Vagina (tissue), 2 donors: ENCODE results near the gene C5orf22. TPM values are rescaled to one million over a fixed set of nuclear protein-coding genes. Genes with fewer than 3 reads are reported as not detected.
A peak's percentile ranks its signal among the peaks of the same experiment; 100 is the strongest.

Experiments
- DNase-seq, 2 donors: peaks; one replicate each; pipeline ENCODE4 v3.0.0-alpha.2; 2017; ENCODE audit errors: extremely low spot score in 2 of 2
- H3K27ac ChIP-seq: fragments of 200-600 bp; sonication (generic); one replicate; pipeline ENCODE4 v1.5.1; 2019
- H3K27me3 ChIP-seq: fragments of 200-600 bp; sonication (generic); one replicate; pipeline ENCODE4 v1.5.1; 2019
- H3K36me3 ChIP-seq, 2 donors: fragments of 200-600 bp; sonication (generic); one replicate each; pipeline ENCODE4 v1.5.1; 2017 to 2019
- H3K4me1 ChIP-seq: fragments of 200-600 bp; sonication (generic); one replicate; pipeline ENCODE4 v1.5.1; 2019
- H3K4me3 ChIP-seq, 2 donors: fragments of 200-600 bp; sonication (generic); 1 replicate in 1 of 2; 2 replicates in 1 of 2; pipeline ENCODE4 v1.5.1; 2016 to 2019
- H3K9me3 ChIP-seq: fragments of 200-600 bp; sonication (generic); one replicate; pipeline ENCODE4 v1.5.1; 2019
- POLR2A ChIP-seq, 2 donors: fragments of 450-650 bp; IDR thresholded peaks; one replicate each; pipeline ENCODE4 v1.6.1; 2017; ENCODE audit warnings: antibody characterized with exemption in 2 of 2, mild to moderate bottlenecking in 2 of 2, moderate library complexity in 2 of 2
- POLR2AphosphoS5 ChIP-seq, 2 donors: sonication (generic); formaldehyde crosslinking; IDR thresholded peaks; one replicate each; pipeline ENCODE4 v1.9.0; 2017; ENCODE audit warnings: antibody characterized with exemption in 2 of 2, mild to moderate bottlenecking in 2 of 2, low read depth in 1 of 2; ENCODE audit not compliant: insufficient read depth in 1 of 2
- intact Hi-C: fragments of 100-400 bp; cut with DNase I; formaldehyde crosslinking; loops from one replicate; pipeline ENCODE4 v1.15.1; 2023
- total RNA-seq: library from RNA; depleted of rRNA; stranded (reverse); fragments of >200 nt; gene quantifications from one replicate; pipeline ENCODE4 v1.2.3, GENCODE V29; 2016
- TF ChIP-seq, protein P1 (sequence below), 3 experiments: fragments of 450-650 bp in 2 of 3; fragments of 200-600 bp in 1 of 3; sonication (generic) in 1 of 3; IDR thresholded peaks; one replicate each; pipeline ENCODE4 v1.5.1; 2017 to 2019; ENCODE audit warnings: antibody characterized with exemption in 3 of 3, mild to moderate bottlenecking in 2 of 3, moderate library complexity in 2 of 3

Gene C5orf22
- total RNA-seq: 18.2 TPM

DNA sequence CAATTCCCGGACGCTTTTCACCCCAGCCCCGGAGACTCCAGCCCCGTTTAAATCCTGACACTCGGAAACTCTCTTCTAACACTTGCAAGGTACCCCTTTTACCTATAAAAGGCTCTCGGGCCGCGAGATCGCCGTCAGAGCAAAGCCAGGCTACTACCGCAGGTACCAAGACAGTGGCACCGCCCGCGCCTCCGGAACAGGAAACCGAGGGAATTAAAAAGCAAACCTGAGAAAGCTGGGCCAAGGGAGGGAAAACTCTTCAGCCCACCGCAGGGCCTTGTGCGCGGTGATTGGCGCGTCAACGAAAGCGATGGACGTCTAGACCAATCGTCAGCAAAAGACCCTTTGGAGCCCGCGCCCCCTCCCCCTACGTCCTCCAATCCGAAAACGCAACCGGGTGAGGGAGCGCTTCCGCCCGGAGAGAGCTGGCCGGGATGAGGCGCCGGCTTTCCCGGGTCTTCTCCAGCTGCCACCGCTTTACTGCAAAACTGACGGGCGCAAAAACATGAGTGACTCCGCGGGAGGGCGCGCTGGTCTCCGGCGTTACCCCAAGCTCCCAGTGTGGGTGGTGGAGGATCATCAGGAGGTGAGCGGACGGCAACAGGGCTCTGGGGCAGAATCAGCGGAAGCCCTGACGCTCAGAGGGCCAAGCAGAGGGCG is at the start of gene C5orf22, which contains the start of gene DROSHA:
TSS of gene C5orf22 (plus strand) at position 414 of the 660 bp plus-strand sequence. CDS start at position 506, 92 bp downstream.
TSS of gene DROSHA (minus strand) at position 206 of the 660 bp plus-strand sequence. CDS start 3,034 bp downstream, outside the sequence.
- peak within 1 kb of the TSS; percentile 70 for H3K27ac ChIP-seq
- TF ChIP-seq POLR2A (IDR thresholded peaks at IDR 0.05): peak in 1 of 2 donors; percentile 44
- TF ChIP-seq POLR2AphosphoS5 (IDR thresholded peaks at IDR 0.05; ENCODE audit: insufficient read depth in 1 of 2, low read depth in 1 of 2): peak; percentile 88 to 89
- TF ChIP-seq, protein P1, sequence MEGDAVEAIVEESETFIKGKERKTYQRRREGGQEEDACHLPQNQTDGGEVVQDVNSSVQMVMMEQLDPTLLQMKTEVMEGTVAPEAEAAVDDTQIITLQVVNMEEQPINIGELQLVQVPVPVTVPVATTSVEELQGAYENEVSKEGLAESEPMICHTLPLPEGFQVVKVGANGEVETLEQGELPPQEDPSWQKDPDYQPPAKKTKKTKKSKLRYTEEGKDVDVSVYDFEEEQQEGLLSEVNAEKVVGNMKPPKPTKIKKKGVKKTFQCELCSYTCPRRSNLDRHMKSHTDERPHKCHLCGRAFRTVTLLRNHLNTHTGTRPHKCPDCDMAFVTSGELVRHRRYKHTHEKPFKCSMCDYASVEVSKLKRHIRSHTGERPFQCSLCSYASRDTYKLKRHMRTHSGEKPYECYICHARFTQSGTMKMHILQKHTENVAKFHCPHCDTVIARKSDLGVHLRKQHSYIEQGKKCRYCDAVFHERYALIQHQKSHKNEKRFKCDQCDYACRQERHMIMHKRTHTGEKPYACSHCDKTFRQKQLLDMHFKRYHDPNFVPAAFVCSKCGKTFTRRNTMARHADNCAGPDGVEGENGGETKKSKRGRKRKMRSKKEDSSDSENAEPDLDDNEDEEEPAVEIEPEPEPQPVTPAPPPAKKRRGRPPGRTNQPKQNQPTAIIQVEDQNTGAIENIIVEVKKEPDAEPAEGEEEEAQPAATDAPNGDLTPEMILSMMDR (IDR thresholded peaks at IDR 0.05): no peak
- H3K4me1 ChIP-seq: peaks cover 31% of the 10 kb centered on the region
- no peaks in the 10 kb centered on the region for H3K27me3 ChIP-seq
- peak in 1 of 2 donors; percentile 95 for DNase-seq
- intact Hi-C loops: no loop called here
- H3K9me3 ChIP-seq: no peaks in the 10 kb centered on the region
- peak within 1 kb of the TSS; percentile 85 to 88 for H3K4me3 ChIP-seq
- H3K36me3 ChIP-seq: peaks cover 0 to 37% of the 10 kb centered on the region in 2 donors

DNA sequence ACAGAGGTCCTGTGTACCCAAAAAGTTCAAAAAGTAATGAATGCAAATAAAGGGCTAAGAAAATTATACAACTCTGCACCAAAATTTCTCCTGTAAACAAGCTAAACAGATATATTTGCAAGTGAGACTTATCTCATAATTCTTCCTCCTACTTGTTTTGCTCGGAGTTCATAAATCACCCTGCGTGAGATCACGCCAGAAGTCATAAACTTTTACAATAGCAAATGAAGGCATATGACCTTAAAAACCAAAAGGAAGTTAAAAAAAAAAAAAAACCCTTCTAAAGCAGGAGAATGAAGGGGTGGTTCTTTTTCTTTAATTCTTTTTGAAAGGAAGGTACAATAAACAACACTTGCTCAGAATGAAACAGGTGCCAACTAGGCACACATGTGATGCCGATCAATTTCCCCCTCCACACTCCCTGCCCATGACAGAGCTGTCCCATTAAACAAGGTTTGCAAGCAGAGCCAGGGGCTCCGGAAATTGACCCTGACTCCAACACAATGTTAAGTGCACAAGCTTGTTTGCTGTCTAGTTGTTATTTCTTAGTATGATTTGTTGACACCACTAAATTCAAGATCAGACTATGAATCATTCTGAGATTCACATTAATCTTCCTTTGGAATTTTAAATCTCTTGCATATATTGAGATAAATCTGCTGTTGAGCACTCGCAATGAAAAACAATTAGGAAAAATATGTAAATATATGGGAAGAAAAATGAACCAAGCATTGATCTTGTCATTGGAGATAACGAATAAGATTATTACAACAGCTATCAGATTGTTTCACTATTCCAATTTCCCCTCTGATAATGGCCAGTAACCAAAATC is 46.5 kb upstream of the C5orf22 start:
- TF ChIP-seq POLR2AphosphoS5 (IDR thresholded peaks at IDR 0.05; ENCODE audit: insufficient read depth in 1 of 2, low read depth in 1 of 2): no peak
- TF ChIP-seq POLR2A (IDR thresholded peaks at IDR 0.05): no peak
- TF ChIP-seq, protein P1 (IDR thresholded peaks at IDR 0.05): no peak
- no peak for DNase-seq

DNA sequence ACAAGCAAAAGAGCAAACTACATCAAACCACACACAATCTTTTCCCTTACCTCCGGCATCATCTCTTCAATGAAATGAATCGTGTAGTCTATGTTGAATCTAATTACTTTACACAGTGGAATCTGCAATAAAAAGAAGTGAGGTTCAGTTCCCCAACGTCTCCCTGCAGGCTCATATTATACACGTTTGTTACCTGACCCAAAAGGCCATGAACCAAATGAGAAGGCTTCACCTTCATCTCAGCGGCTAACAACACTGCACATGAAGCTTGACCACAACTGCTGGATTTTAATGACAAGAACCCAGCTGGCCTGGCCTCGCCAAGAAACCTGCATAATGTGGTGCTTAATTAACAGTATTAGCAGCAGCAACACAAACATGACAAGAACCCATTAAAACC is 45.7 kb upstream of the C5orf22 start:
- no peak for DNase-seq
- H3K36me3 ChIP-seq: peaks cover 0 to 22% of the 10 kb centered on the region in 2 donors
- no peaks in the 10 kb centered on the region for H3K9me3 ChIP-seq
- no peak overlapping the region for H3K4me3 ChIP-seq
- intact Hi-C loops: no loop called here
- no peak overlapping the region for H3K27ac ChIP-seq
- no peak for TF ChIP-seq POLR2A (IDR thresholded peaks at IDR 0.05)
- TF ChIP-seq, protein P1 (IDR thresholded peaks at IDR 0.05): no peak
- TF ChIP-seq POLR2AphosphoS5 (IDR thresholded peaks at IDR 0.05; ENCODE audit: insufficient read depth in 1 of 2, low read depth in 1 of 2): no peak
- no peaks in the 10 kb centered on the region for H3K27me3 ChIP-seq
- H3K4me1 ChIP-seq: peaks cover 12% of the 10 kb centered on the region

More for the DNA sequence above, 46.5 kb upstream of the C5orf22 start:
- peaks cover 12% of the 10 kb centered on the region for H3K4me1 ChIP-seq
- no peaks in the 10 kb centered on the region for H3K9me3 ChIP-seq
- intact Hi-C loops: no loop called here
- H3K27ac ChIP-seq: no peak overlapping the region
- H3K36me3 ChIP-seq: peaks cover 0 to 22% of the 10 kb centered on the region in 2 donors
- H3K4me3 ChIP-seq: no peak overlapping the region
- H3K27me3 ChIP-seq: no peaks in the 10 kb centered on the region

DNA sequence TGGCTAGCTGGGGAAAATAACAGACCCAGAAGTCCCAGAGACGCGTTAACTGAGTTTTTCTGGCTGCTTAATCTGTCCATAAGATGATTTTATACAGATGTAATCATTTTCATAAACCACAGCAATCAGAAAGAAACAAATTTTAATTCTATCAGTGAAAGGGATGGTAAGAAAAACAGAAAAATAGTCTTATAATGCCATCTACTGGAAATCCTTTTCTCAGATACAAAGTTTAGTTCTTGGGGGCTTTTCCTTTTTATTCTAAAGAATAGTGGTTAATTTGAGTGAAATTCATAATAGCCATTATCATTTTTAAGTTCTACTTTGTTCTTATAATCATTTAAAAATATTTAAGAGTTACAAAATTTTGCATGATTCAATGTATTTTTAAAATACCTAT is 44.6 kb upstream of the C5orf22 start:
- peaks cover 0 to 18% of the 10 kb centered on the region in 2 donors for H3K36me3 ChIP-seq
- intact Hi-C loops: no loop called here

More for the DNA sequence above, 44.6 kb upstream of the C5orf22 start:
- Histone ChIP-seq H3K27me3 (no peaks in the 10 kb centered on the region), H3K4me1 (peaks cover 12% of the 10 kb centered on the region), H3K9me3 (no peaks in the 10 kb centered on the region), H3K4me3 (no peak overlapping the region), H3K27ac (no peak overlapping the region)
- TF ChIP-seq POLR2AphosphoS5 (IDR thresholded peaks at IDR 0.05; ENCODE audit: insufficient read depth in 1 of 2, low read depth in 1 of 2) (no peak), POLR2A (IDR thresholded peaks at IDR 0.05) (no peak)
- TF ChIP-seq, protein P1 (IDR thresholded peaks at IDR 0.05): no peak
- no peak for DNase-seq
